Right forelimb (tissue), 1 donor: Measurements from ENCODE around the gene RHOT2.

Experiments used
- DNase-seq: peaks from one replicate; pipeline ENCODE4 v3.0.0-alpha.2; 2018

RHOT2 gene

GRCh38 chr16:716768-717325 lies 48.9 kb downstream of the RHOT2 start:
- DNase-seq = no peak

GRCh38 chr16:717450-718245 lies 49.7 kb downstream of the RHOT2 start:
- no peak for DNase-seq

GRCh38 chr16:718389-718788 lies 50.5 kb downstream of the RHOT2 start:
- no peak for DNase-seq

- DNase-seq = no peak
Observed at GRCh38 chr16:718922-719321, 51.0 kb downstream of the RHOT2 start.

GRCh38 chr16:719815-720446 lies 52.0 kb downstream of the RHOT2 start:
- no peak for DNase-seq

- DNase-seq = peak; percentile 78
Observed at GRCh38 chr16:720447-720989, 52.6 kb downstream of the RHOT2 start.

- peak; percentile 85 for DNase-seq
Observed at GRCh38 chr16:720990-721764, 53.2 kb downstream of the RHOT2 start, which contains the start of gene ANTKMT. TSS of gene ANTKMT (plus strand) at chr16:721146. CDS start at chr16:721275, 129 bp downstream.

GRCh38 chr16:721765-722540 lies 54.0 kb downstream of the RHOT2 start:
- no peak for DNase-seq

GRCh38 chr16:722835-723633 lies 55.1 kb downstream of the RHOT2 start:
- no peak for DNase-seq

- no peak for DNase-seq
Observed at GRCh38 chr16:723695-724094, 55.8 kb downstream of the RHOT2 start.
